ENCODE results near the gene BMP8A.
A peak's percentile ranks its signal among the peaks of the same experiment; 100 is the strongest.
"Not testable (repeated sequence)": the region's sequence is repeated elsewhere in the genome, so short reads cannot be mapped to it uniquely, and the experiment has no call there.

BMP8A gene

DNA sequence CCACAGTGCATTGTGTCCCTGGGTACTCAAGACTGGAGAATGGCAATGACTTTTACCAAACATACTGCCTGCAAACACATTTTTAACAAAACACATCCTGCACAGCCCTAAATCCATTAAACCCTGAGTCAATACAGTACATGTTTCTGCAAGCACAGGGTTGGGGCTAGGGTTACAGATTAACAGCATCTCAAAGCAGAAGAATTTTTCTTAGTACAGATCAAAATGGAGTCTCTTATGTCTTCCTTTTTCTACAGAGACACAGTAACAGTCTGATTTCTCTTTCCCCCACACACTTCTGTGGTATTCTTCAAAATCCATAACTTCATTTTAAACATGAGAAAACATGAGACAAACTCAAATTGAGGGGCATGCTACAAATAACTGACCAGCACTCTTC lies 13.9 kb downstream of the BMP8A start:
- DNase-seq (ENCODE audit: low spot score) (no peak), FAIRE-seq (no peak)

DNA sequence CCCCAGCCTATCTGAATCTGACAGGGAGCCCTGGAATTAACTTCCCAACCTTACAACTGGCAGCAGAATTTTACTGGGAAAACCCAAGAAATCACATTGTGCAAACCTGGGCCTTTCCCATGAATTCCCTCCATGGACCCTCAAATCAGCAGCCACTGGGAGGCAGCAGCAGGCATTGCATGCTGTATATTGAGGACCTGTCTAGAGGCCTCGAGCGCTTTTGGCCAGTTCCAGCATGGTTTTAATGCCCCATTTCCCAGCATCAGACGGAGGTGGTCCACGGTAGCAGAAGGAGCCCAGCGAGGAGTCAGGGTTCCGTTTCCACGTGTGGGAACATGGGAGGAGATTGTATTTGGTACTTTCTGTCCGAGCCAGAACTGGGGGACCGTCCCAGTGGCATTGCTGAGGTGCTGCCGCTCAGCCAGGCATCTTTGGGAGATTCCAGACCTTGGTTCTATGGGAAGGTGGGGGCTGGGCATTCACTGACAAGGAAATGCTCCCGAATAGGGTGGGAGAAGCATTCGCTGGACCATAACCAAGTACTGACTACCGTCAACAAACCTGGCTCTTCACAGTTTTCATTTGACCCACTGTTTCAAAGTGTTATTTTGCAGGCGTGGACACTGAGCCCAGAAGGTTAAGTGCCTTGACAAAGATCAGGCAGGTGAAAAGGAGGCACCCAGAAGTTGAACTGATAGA lies 15.9 kb downstream of the BMP8A start:
- DNase-seq (ENCODE audit: low spot score) (no peak), FAIRE-seq (no peak)

DNA sequence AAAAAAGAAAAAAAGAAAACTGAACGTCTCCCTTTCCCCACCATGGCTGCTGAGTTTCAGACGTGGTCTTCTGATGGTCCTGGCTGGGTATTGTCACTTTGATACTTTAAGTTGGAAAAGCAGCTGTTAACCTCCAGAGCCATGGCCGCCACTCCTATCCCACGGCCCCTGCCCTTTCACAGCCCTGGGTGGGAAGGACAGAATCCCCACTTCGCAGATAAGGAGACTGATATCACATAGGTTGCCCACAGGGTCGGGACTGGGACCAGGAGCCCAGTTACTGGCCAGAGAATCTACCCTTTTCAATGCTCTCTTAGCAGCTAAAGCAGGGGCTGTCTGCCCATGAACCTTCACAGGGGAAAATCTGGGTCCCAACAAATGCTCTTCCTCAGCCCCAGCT lies 16.8 kb downstream of the BMP8A start:
- DNase-seq (ENCODE audit: low spot score) (no peak), FAIRE-seq (no peak)

DNA sequence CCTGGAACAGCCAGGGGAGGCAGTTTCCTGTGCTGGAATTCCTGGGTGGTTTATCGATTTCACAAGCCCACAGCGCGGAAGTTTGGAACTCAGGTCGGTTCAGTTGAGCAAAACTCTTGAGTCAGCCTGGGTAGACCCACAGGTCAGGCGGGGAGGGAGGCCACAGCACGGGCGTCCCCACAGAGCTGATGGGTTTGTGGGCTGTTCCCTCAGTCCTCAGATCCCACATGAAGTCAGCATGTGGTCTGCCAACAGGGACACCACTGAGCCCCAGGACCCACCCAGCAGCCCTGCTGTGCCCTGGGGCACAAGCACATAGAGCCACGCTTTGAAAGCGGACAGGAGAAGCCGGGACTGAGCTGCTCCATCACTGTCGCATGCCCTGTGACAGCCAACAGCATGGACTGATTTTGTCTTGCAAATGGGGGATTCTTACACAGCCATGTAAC lies 17.4 kb downstream of the BMP8A start:
- peak; percentile 49 for DNase-seq (ENCODE audit: low spot score)
- no peak for FAIRE-seq

DNA sequence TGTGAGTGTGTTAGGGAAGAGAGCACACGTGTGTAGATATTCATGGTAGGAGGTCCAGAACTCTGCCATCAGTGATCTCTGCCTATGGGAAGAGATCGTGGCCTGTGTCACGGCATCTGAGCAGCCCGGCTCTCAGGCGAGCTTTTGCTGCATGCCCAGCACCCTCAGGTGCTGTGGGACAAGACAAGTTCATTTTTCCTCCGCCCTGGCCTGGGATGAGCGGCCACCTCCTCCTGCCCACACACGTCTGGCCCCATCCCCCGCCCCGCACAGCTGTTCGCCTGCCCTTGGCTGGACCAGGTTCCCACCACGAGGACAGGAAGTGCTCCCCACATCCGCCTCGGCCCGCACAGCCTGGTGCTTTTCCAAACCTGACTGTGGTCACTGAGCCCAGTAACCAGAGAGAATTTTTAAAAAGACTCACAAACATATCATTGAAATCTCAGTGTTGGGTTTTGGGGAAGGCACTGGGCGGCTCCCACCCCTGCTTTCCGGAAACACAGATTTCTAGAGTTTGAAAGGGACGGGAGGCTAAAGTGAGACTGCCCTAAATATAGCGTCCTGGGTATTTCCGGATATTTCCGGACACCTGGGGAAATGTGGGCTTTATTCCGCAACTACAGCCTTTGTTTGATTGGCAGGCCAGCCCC lies 18.0 kb downstream of the BMP8A start:
- DNase-seq (ENCODE audit: low spot score) (peak; percentile 31), FAIRE-seq (no peak)

DNA sequence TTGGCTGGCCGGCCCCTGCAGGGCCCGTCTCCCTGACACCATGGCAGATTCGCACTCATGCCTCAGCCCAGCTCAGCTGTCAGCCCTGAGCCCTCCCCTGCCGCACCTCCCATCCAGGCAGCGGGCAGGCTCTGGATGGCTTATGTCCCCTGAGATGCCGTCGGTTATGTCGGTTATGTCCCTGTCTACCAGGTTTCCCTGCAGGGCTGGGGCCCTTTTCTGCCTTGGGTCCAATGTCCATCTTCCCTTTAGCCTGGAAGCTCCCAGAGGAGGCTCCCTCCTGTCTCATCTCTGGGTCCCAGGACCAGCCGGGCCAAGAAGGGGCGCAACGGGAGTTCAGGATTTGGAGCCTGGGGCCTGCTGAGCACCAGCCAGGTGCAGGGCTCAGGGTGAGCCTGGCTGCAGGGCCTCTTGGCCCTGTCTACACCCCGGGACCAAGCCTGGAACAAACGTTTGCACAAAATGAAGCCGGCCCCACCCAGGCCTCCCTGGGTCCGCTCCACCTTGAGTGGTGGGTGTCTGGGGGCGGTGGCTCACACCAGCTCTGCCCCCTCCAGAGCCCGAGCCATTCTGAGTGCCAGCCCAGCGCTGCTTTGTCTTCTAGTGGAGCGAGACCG lies 19.2 kb downstream of the BMP8A start:
- FAIRE-seq: not testable (repeated sequence)

DNA sequence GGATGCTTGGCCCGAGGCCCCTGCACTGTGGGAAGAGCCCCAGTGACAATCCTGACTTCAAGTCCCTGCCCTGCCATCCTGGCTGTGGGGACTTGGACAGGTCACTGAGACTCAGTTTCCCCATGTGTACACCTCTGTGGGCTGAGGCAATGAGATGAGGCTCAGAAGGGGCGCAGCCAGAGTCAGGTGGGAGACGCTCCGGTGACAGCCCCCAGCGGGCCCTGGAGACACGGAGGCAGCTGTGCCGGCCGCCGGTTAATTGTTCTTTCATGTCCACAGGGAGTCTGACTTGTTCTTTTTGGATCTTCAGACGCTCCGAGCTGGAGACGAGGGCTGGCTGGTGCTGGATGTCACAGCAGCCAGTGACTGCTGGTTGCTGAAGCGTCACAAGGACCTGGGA lies 20.0 kb downstream of the BMP8A start:
- FAIRE-seq; DNase-seq (ENCODE audit: low spot score): not testable (repeated sequence)

More for the DNA sequence above, 19.2 kb downstream of the BMP8A start:
- not testable (repeated sequence) for DNase-seq (ENCODE audit: low spot score)

DNA sequence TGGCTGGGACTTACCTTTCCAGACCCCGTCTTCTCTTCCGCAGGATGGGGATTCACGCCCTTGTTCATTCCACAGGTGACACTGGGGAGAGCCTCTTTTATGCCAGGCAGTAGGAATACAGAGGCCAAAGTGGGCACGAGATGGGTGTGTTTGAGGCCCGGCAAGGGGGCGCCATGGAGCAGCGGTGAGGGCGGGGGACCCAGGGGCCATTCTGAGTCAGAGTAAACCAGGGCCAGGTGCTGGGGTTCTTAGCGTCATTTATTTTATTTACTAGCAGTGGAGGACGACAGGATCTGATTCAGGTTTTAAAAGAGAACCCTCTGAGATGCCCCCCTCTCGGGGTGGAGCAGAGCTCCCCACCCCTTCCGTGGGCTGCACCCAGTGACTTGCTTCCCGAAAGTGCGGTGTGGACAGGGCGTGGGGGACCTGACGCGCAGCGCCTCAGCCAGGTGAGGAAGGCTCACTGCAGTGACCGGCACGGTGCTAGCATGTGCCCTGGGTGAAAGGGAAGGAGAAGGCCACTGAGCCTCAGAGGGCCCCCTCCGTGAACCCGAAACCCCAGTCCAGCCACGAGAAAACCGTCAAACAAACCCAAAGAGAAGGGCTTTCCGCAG lies 20.9 kb downstream of the BMP8A start:
- not testable (repeated sequence) for DNase-seq (ENCODE audit: low spot score); FAIRE-seq

DNA sequence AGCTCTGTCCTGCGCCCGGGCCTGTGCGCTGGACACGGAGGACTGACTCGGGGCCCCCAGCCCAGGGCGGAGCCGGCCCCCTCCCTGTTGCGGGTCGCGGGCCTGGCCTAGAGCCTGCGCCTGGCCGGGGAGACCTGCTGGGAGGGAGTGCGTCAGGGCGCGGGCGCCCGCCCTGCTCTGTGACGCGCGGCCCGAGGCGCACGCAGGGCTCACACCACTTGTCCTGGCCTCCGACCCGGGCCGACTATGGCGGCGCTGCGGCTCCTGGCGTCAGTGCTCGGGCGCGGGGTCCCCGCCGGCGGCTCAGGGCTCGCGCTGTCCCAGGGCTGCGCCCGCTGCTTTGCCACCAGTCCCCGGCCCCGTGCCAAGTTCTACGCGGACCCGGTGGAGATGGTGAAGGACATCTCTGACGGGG lies 23.3 kb downstream of the BMP8A start:
- not testable (repeated sequence) for DNase-seq (ENCODE audit: low spot score)

DNA sequence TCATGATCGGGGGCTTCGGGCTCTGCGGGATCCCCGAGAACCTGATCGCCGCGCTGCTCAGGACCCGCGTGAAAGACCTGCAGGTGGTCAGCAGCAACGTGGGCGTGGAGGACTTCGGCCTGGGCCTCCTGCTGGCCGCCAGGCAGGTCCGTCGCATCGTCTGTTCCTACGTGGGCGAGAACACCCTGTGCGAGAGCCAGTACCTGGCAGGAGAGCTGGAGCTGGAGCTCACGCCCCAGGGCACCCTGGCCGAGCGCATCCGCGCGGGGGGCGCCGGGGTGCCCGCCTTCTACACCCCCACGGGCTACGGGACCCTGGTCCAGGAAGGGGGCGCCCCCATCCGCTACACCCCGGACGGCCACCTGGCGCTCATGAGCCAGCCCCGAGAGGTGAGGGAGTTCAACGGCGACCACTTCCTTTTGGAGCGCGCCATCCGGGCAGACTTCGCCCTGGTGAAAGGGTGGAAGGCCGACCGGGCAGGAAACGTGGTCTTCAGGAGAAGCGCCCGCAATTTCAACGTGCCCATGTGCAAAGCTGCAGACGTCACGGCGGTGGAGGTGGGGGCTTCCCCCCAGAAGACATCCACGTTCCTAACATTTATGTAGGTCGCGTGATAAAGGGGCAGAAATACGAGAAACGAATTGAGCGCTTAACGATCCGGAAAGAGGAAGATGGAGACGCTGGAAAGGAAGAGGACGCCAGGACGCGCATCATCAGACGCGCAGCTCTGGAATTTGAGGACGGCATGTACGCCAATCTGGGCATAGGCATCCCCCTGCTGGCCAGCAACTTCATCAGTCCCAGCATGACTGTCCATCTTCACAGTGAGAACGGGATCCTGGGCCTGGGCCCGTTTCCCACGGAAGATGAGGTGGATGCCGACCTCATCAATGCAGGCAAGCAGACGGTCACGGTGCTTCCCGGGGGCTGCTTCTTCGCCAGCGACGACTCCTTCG lies 24.0 kb downstream of the BMP8A start:
- DNase-seq (ENCODE audit: low spot score); FAIRE-seq: not testable (repeated sequence)

More for the DNA sequence above, 23.3 kb downstream of the BMP8A start:
- not testable (repeated sequence) for FAIRE-seq

DNA sequence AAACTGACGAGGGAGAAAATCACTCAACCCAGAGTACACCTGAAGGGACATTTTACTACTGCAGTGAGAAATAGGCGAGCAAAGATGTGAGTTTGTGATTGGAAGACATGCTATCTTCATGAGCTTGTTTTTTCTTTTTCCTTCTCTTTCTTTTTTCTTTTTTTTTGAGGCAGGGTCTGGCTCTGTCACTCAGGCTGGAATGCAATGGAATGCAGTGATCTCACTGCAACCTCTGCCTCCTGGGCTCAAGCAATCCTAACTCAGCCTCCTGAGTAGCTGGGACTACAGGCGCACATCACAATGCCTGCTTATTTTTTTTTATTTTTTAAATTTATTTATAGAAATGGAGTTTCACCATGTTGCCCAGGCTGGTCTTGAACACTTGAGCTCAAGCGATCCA lies 25.4 kb downstream of the BMP8A start:
- DNase-seq (ENCODE audit: low spot score): not testable (repeated sequence)

DNA sequence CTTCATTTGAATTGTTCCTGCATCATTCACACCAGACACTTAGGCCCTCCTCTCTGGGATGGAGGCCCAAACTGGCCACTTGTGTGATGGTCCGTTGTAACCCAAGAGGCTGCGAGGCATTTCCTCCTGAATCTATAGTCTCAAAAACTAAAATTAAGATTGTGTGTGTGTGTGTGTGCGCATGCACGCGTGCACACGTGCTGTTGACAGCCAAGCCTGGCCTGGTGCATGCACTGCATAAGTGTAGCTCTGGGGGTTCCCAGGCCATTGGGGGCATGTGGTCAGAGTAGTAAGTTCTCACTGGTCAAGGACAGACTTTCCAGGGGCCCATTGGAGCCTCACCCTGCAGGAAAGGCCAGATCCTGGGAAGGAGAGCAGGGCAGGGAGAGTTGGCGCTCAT lies 26.5 kb downstream of the BMP8A start:
- not testable (repeated sequence) for DNase-seq (ENCODE audit: low spot score); FAIRE-seq

More for the DNA sequence above, 25.4 kb downstream of the BMP8A start:
- FAIRE-seq: not testable (repeated sequence)

DNA sequence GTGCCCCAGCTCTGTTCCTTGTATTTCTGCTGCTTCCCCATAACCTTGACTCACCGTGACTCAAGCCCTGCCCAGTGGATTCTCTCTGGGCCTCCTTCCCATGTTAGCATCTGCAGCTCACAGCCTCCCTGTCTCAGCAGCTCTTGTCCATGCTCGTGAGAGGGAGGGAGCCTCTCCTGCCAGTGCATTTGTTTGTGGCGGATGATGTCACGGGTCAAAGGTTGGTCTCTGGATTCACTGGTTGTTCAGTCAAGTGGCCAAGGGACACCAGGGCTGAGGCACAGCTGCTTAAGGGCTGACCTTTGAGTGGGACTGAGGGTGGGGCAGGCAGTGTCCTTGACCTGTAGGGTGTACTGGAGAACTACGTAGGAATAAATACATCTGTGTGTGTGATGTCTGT lies 27.9 kb downstream of the BMP8A start:
- not testable (repeated sequence) for DNase-seq (ENCODE audit: low spot score); FAIRE-seq

DNA sequence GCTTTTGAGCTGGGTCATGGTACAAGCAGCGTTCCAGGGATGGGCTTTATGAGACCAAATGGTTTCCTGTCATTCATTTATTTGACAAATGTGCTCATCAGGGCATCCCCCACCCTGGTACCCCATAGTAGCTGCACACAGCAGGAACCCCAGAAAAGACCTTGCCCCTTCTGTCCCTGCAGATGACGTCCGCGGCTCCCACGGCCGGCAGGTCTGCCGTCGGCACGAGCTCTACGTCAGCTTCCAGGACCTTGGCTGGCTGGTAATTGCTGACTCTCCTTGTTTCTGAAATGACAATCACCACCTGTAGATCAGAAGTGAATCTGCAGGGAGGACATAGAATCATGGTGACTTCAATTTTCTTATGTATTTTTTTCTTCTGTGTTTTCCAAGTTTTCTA lies 30.8 kb downstream of the BMP8A start:
- not testable (repeated sequence) for DNase-seq (ENCODE audit: low spot score); FAIRE-seq

DNA sequence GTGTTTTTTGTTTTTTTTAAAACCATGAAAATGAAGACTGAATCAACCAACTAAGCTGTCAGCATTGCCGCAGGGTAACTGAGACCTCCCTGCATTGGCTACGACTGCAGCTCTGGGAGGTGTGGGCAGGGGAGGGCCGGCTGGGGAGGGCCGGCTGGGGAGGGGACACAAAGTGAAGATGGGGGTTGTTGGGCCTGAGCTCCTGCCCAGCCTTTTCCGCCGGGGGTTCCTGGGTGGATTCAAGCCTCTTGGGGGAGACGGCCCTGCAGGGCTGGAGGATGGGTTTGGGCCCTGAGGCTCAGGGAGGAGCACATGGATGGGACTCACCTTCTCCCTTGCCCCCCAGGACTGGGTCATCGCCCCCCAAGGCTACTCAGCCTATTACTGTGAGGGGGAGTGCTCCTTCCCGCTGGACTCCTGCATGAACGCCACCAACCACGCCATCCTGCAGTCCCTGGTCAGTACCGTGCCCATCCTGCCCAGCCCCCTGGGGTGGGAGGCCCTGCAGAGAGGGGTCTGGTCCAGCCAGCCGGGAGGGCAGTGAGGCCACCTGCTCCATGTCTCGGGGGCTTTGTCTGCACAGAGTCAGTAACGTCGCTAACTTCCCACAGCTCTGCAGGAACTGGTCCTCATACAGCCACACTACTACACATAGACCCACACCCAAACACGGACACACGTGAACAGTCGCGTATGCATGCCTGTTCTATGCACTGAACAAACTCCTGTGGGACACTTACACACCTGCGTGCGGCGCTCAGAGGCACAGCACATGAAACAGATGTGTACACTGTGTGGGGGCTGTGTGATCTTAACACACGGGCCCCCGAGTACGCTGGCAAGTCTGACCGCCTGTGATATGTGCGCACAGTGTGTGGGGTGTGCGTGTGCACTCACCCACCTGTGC lies 31.5 kb downstream of the BMP8A start:
- no peak for DNase-seq (ENCODE audit: low spot score)
- FAIRE-seq: no peak

DNA sequence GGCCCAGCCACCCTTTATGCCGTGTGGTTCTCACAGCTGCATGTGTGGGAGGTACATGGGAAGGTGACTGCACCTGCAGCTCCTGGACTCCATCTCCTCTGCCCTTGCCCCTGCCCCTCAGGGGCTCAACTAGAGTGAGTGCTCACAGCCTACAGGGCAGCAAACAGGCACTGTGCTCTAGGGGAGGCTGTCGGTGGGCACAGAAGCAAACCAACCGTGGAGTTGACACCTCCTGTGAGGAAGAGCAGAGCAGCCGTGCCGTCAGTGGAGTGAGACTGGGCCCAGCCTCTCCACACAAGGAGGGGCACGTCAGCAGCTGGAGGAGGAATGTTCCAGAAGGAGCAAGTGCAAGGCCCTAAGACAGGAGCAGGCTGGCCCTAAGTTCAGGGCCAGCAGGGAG lies 32.7 kb downstream of the BMP8A start:
- FAIRE-seq (no peak), DNase-seq (ENCODE audit: low spot score) (no peak)

DNA sequence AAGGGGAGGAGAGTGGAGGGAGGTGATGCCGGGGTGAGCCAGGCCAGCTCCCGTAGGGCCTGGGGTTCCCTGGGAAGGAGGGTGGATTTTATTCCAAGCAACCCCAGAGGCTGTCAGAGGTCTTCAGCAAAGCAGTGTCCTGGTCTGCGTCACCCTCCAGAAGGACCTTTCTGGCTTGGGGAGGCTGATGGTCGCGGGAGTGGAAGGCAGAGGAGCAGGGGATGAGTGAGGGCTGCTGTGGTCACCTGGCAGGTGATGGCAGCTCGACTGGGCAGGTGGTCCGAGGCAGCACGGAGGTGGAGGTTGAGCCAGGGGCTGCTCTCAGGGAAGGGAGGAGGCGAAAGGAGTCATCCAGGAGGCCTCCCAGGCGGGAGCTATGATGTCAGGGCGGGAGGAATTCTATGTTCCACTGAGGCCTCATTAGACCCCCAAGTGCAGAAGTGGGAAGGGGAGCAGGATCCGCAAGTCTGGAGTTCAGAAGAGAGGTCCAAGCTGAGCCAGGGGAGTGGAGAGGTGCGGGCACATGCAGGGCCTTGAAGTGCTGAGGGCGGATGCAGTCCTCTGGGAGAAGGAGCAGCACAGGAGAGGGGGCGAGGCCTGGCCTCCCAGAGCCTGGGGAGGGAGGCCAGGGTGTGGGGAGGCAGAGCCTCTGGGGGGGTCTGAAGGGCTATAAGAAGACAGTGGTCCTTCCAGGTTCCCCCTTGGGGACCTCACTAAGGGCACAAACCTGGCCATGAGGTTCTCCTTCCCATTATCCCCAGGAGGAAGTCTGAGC lies 33.3 kb downstream of the BMP8A start:
- DNase-seq (ENCODE audit: low spot score) (no peak), FAIRE-seq (no peak)

DNA sequence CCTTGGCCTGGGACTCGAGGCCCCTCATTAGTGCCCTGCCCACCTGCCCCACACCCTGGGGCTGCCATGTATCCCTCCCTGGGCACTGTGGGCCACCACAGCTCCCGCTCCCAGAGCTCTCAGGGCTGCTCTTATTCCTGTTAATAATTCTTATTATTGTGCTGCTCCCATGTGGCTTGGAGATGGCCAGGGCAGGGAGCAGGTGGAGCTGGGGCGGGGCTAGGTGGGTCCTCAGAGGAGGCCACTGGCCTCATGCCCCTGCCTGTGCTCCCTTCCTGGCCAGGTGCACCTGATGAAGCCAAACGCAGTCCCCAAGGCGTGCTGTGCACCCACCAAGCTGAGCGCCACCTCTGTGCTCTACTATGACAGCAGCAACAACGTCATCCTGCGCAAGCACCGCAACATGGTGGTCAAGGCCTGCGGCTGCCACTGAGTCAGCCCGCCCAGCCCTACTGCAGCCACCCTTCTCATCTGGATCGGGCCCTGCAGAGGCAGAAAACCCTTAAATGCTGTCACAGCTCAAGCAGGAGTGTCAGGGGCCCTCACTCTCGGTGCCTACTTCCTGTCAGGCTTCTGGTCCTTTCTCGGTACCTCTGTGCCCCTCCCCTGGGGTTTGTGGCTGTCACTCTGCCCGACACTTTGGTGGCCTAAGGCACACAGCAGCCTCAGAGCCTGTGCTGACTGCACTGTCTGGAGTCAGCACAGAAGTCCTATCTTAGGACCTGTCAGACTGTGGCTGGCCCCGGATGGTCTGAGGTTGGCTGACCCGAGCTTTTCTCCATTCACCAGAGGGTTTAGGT lies 34.1 kb downstream of the BMP8A start:
- FAIRE-seq: no peak

More for the DNA sequence above, 34.1 kb downstream of the BMP8A start:
- no peak for DNase-seq (ENCODE audit: low spot score)

Measured in RCC 7860 (cell line).